ENCODE data around the gene SCRN1. TPM values are rescaled to one million over a fixed set of nuclear protein-coding genes. Genes with fewer than 3 reads are reported as not detected.

The SCRN1 gene
- total and polyA plus RNA-seq, 8 donors, result 25.5 to 42.6 (median 36.9) TPM

GRCh38 chr7:29884399-29885272 lies 105.0 kb downstream of the SCRN1 start:
- no peak for TF ChIP-seq CTCF (IDR thresholded peaks at IDR 0.05)
- no peaks in the 10 kb centered on the region for H3K9me3 ChIP-seq
- no peak overlapping the region for H3K27ac ChIP-seq
- H3K36me3 ChIP-seq, result no peaks in the 10 kb centered on the region
- peak in 1 of 4 donors; percentile 41 for DNase-seq
- intact Hi-C loops (cut with DNase I), result no loop called here
- no peaks in the 10 kb centered on the region for H3K4me1 ChIP-seq
- peaks cover 2 to 21% of the 10 kb centered on the region in 2 donors for H3K27me3 ChIP-seq
- peak; percentile 78 for ATAC-seq
- peak overlapping the region in 1 of 2 donors; percentile 13 for H3K4me3 ChIP-seq

- intact Hi-C loops (cut with DNase I), result no loop called here
- no peaks in the 10 kb centered on the region for H3K9me3 ChIP-seq
- ATAC-seq (peak; percentile 69), DNase-seq (peak in 2 of 4 donors; percentile 8 to 77)
- H3K36me3 ChIP-seq, result no peaks in the 10 kb centered on the region
- no peak overlapping the region for H3K27ac ChIP-seq
- H3K4me1 ChIP-seq, result no peaks in the 10 kb centered on the region
- TF ChIP-seq CTCF (IDR thresholded peaks at IDR 0.05), result no peak
- H3K27me3 ChIP-seq, result peaks cover 2 to 21% of the 10 kb centered on the region in 2 donors
- peak overlapping the region in 1 of 2 donors; percentile 13 for H3K4me3 ChIP-seq
These were observed 105.9 kb downstream of the SCRN1 start for GRCh38 chr7:29883462-29884398.

- Histone ChIP-seq H3K4me1 (no peaks in the 10 kb centered on the region), H3K9me3 (no peaks in the 10 kb centered on the region), H3K36me3 (no peaks in the 10 kb centered on the region), H3K27ac (no peak overlapping the region), H3K27me3 (peaks cover 2 to 21% of the 10 kb centered on the region in 2 donors), H3K4me3 (no peak overlapping the region)
- no peak for TF ChIP-seq CTCF (IDR thresholded peaks at IDR 0.05)
- ATAC-seq (no peak), DNase-seq (no peak)
- intact Hi-C loops (cut with DNase I), result no loop called here
These were observed 107.1 kb downstream of the SCRN1 start for GRCh38 chr7:29882481-29882880.

GRCh38 chr7:29881724-29882123 lies 107.9 kb downstream of the SCRN1 start:
- no peak for ATAC-seq
- TF ChIP-seq CTCF (IDR thresholded peaks at IDR 0.05), result no peak
- Histone ChIP-seq H3K36me3 (no peaks in the 10 kb centered on the region), H3K27me3 (peaks cover 2 to 21% of the 10 kb centered on the region in 2 donors), H3K27ac (no peak overlapping the region), H3K4me3 (no peak overlapping the region), H3K4me1 (no peaks in the 10 kb centered on the region), H3K9me3 (no peaks in the 10 kb centered on the region)
- intact Hi-C loops (cut with DNase I), result no loop called here
- DNase-seq, result no peak

- H3K27ac ChIP-seq, result no peak overlapping the region
- DNase-seq (no peak), ATAC-seq (no peak)
- H3K9me3 ChIP-seq, result no peaks in the 10 kb centered on the region
- H3K4me1 ChIP-seq, result no peaks in the 10 kb centered on the region
- intact Hi-C loops (cut with DNase I), result no loop called here
- no peak for TF ChIP-seq CTCF (IDR thresholded peaks at IDR 0.05)
- no peak overlapping the region for H3K4me3 ChIP-seq
- H3K36me3 ChIP-seq, result no peaks in the 10 kb centered on the region
- peaks cover 2 to 17% of the 10 kb centered on the region in 2 donors for H3K27me3 ChIP-seq
These were observed 110.0 kb downstream of the SCRN1 start for GRCh38 chr7:29879609-29880008.
